ENCODE measurements around the gene KIAA1191. TPM values are rescaled to one million over a fixed set of nuclear protein-coding genes. Genes with fewer than 3 reads are reported as not detected.
A peak's percentile ranks its signal among the peaks of the same experiment; 100 is the strongest.

KIAA1191 gene
- total RNA-seq, 1 experiment from 2014 or later = 99.0 TPM

DNA sequence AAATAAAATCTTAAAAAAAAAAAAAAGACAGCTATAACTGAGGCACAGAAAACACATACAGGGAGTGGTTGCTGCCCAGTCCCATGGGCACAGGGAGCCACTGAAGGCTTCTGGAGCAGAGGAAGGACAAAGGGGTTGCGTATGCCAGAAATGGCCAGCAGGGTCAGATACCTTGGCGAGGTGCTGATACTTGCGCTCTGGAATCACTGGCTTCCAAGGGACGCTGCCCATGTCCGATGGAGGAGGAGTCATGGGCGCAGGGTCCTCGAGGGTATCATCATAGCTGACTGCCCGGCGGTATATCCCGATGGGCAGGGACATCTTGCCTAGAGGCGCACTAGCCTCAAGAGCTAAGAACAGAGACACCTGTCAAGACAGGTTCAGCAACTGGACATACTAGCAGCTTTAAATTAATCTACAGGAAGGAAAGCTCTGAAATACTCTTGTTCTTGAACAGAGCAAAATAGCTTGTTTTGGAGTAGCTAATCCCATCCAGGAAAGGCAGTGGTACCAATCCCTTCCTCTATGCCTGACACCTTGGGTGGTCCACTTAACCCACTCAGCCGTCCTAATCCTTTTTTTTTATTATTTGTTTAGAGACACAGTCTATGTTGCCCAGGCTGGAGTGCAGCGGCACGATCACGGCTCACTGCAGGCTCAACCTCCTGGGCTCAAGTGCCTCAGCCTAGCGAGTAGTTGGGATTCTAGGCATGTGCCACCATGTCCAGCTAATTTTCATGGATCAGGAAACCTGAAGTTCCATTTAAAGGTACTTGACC lies 6.0 kb downstream of the KIAA1191 start:
- peak; percentile 76 for ATAC-seq
- no peaks in the 10 kb centered on the region for H3K9me2 ChIP-seq (ENCODE audit: insufficient read depth)
- no TSS peak for BruUV-seq (replicated peaks)
- DNase-seq (ENCODE audit: low read depth, low spot score) = no peak
- no peak overlapping the region for H3K27ac ChIP-seq (ENCODE audit: low read depth, low read length)
- no peaks in the 10 kb centered on the region for H3K27me3 ChIP-seq (ENCODE audit: insufficient read depth, low read length)
- peaks cover 0 to 4% of the 10 kb centered on the region in 2 experiments; a peak in 2 of 4 replicates for H3K4me1 ChIP-seq (ENCODE audit: control insufficient read depth in 1 of 2, insufficient read depth in 2 of 2, low read length in 2 of 2)
- H2AFZ ChIP-seq (ENCODE audit: low read depth, low read length, poor library complexity, severe bottlenecking) = no peak overlapping the region
- ChIA-PET RAD21 (ENCODE audit: low non-redundant PET in 1 of 2, low total read pairs in 2 of 2, uncharacterized antibody in 2 of 2, unreplicated experiment in 2 of 2) (no interaction called here), CTCF (no interaction called here), POLR2A (no interaction called here)
- intact Hi-C loops (cut with micrococcal nuclease) = no loop called here
- no peaks in the 10 kb centered on the region for H3K9me3 ChIP-seq (ENCODE audit: control insufficient read depth in 1 of 2, insufficient read depth in 1 of 2, low read depth in 1 of 2, low read length in 2 of 2)
- H3K4me3 ChIP-seq (replicated peaks in 1 of 2; ENCODE audit: low read depth in 1 of 2, low read length in 2 of 2) = no peak overlapping the region
- TF ChIP-seq ELF1 (IDR thresholded peaks at IDR 0.05; ENCODE audit: borderline replicate concordance, low read depth) (no peak), SIN3A (IDR thresholded peaks at IDR 0.05; ENCODE audit: low read depth) (no peak)
- TF ChIP-seq, protein P1, sequence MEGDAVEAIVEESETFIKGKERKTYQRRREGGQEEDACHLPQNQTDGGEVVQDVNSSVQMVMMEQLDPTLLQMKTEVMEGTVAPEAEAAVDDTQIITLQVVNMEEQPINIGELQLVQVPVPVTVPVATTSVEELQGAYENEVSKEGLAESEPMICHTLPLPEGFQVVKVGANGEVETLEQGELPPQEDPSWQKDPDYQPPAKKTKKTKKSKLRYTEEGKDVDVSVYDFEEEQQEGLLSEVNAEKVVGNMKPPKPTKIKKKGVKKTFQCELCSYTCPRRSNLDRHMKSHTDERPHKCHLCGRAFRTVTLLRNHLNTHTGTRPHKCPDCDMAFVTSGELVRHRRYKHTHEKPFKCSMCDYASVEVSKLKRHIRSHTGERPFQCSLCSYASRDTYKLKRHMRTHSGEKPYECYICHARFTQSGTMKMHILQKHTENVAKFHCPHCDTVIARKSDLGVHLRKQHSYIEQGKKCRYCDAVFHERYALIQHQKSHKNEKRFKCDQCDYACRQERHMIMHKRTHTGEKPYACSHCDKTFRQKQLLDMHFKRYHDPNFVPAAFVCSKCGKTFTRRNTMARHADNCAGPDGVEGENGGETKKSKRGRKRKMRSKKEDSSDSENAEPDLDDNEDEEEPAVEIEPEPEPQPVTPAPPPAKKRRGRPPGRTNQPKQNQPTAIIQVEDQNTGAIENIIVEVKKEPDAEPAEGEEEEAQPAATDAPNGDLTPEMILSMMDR (IDR thresholded peaks at IDR 0.05 in 2 of 3, conservative IDR thresholded peaks at IDR 0.05 in 1 of 3; ENCODE audit: borderline replicate concordance in 1 of 3, insufficient read depth in 1 of 3, low read depth in 2 of 3, low read length in 2 of 3) = peak in 2 of 3 experiments; percentile 22 to 27; a peak in 3 of 6 replicates
- H3K36me3 ChIP-seq (ENCODE audit: control insufficient read depth in 1 of 2, insufficient read depth in 2 of 2, low read length in 2 of 2) = peaks cover 24 to 43% of the 10 kb centered on the region in 2 experiments
- no peak overlapping the region for H3K9ac ChIP-seq (ENCODE audit: low read length)
- no peak overlapping the region for H3K4me2 ChIP-seq (ENCODE audit: low read length)
- peaks cover 80% of the 10 kb centered on the region for H3K79me2 ChIP-seq (ENCODE audit: insufficient read depth, low read length)
- 0 out of 2 replicates have a peak, but pooled peaks cover 5% of the 10 kb centered on the region for H4K20me1 ChIP-seq (ENCODE audit: insufficient read depth)

DNA sequence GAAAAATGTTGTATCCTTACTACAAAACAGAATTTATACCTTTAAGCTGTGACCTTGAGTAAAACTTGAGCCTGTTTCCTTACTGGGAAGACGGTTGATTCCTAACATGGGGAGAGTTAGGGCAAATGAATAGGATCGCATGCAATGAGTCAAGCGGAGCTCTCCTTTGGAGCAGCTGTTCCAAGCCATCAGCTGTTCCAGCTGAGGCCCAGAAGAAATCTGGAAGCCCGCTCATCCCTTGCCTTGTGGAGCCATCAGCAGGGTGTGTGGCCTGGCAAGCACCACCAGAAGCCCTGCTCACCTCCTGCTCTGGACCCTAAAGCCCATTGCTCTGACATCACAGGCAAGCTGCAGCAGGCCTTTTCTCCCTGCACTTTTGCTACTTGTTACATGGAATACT lies 8.0 kb downstream of the KIAA1191 start:
- Histone ChIP-seq H3K4me1 (ENCODE audit: control insufficient read depth in 1 of 2, insufficient read depth in 2 of 2, low read length in 2 of 2) (no peaks in the 10 kb centered on the region), H2AFZ (ENCODE audit: low read depth, low read length, poor library complexity, severe bottlenecking) (no peak overlapping the region), H3K9ac (ENCODE audit: low read length) (no peak overlapping the region), H3K9me3 (ENCODE audit: control insufficient read depth in 1 of 2, insufficient read depth in 1 of 2, low read depth in 1 of 2, low read length in 2 of 2) (no peaks in the 10 kb centered on the region), H3K27ac (ENCODE audit: low read depth, low read length) (no peak overlapping the region), H3K9me2 (ENCODE audit: insufficient read depth) (no peaks in the 10 kb centered on the region), H3K4me2 (ENCODE audit: low read length) (no peak overlapping the region), H3K79me2 (ENCODE audit: insufficient read depth, low read length) (peaks cover 77% of the 10 kb centered on the region), H3K36me3 (ENCODE audit: control insufficient read depth in 1 of 2, insufficient read depth in 2 of 2, low read length in 2 of 2) (peaks cover 29 to 55% of the 10 kb centered on the region in 2 experiments), H3K4me3 (replicated peaks in 1 of 2; ENCODE audit: low read depth in 1 of 2, low read length in 2 of 2) (no peak overlapping the region), H4K20me1 (ENCODE audit: insufficient read depth) (no peaks in the 10 kb centered on the region), H3K27me3 (ENCODE audit: insufficient read depth, low read length) (no peaks in the 10 kb centered on the region)
- ChIA-PET RAD21 (ENCODE audit: low non-redundant PET in 1 of 2, low total read pairs in 2 of 2, uncharacterized antibody in 2 of 2, unreplicated experiment in 2 of 2) (no interaction called here), CTCF (no interaction called here), POLR2A (no interaction called here)
- TF ChIP-seq ZFX (IDR thresholded peaks at IDR 0.05) (no peak), POLR2A (IDR thresholded peaks at IDR 0.05; ENCODE audit: borderline replicate concordance, extremely low read depth, insufficient read depth, insufficient read length) (no peak), EGR1 (IDR thresholded peaks at IDR 0.05; ENCODE audit: low read depth) (no peak), POLR2AphosphoS5 (IDR thresholded peaks at IDR 0.05; ENCODE audit: low read depth, low read length) (no peak), EZH2phosphoT487 (IDR thresholded peaks at IDR 0.05; ENCODE audit: borderline replicate concordance) (no peak), CBX3 (IDR thresholded peaks at IDR 0.05; ENCODE audit: low read depth) (no peak), SIN3A (IDR thresholded peaks at IDR 0.05; ENCODE audit: low read depth) (no peak), ELF1 (IDR thresholded peaks at IDR 0.05; ENCODE audit: borderline replicate concordance, low read depth) (no peak), JUND (IDR thresholded peaks at IDR 0.05) (no peak)
- TF ChIP-seq, protein P1 (IDR thresholded peaks at IDR 0.05 in 2 of 3, conservative IDR thresholded peaks at IDR 0.05 in 1 of 3; ENCODE audit: borderline replicate concordance in 1 of 3, insufficient read depth in 1 of 3, low read depth in 2 of 3, low read length in 2 of 3) = no peak
- no TSS peak for BruUV-seq (replicated peaks)
- ATAC-seq = no peak
- intact Hi-C loops (cut with micrococcal nuclease) = no loop called here
- no peak for DNase-seq (ENCODE audit: low read depth, low spot score)
